GM19468 (cell line): ENCODE data around the gene ATF7.

ENCODE experiments used
- ATAC-seq: cut with Tn5 transposase; IDR thresholded peaks from one replicate; pipeline ENCODE4 v1.9.1; 2021; ENCODE audit warnings: mild to moderate bottlenecking, moderate library complexity, moderate number of reproducible peaks; ENCODE audit not compliant: unreplicated experiment; ENCODE audit errors: extremely low read depth

The ATF7 gene

GRCh38 chr12:53505555-53506449 lies 120.4 kb downstream of the ATF7 start:
- ATAC-seq: no peak

GRCh38 chr12:53505086-53505485 lies 121.1 kb downstream of the ATF7 start:
- no peak for ATAC-seq

- no peak for ATAC-seq
These were observed 121.9 kb downstream of the ATF7 start for GRCh38 chr12:53504004-53504920.

DNA sequence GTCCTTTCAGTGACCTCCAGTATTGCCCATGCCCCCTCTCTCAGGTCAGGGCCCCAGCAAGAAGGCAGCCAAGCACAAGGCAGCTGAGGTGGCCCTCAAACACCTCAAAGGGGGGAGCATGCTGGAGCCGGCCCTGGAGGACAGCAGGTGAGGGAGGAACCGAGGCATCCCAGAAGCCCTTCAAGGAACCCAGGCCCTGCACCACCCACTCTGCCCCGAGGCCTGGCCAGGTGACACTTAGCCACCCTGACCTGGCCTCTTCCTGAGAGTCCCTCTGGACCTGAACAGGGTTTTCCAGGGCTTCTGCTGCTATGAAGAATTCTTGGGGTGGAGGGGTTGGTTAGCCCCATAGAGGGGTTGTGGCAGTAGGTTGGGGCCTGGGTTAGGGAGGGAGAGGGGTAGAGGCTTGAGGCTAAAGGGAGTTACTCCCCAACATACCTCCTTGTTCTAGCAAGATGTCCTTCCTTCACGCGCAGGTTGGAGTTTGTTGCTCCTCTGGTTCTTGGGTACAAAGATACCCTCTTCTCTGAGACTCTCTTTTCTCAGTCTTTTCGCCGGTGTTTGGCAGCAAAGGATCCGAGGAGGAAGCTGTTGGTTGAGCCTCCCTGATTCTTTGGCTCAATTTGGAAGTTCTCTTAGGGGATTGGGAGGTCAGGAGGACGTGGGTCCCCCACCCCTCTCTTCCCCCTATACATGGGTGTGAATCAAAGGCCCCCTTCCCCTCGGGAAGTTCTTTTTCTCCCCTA lies 123.0 kb downstream of the ATF7 start:
- no peak for ATAC-seq

- no peak for ATAC-seq
These were observed 123.9 kb downstream of the ATF7 start for GRCh38 chr12:53502331-53502730.

DNA sequence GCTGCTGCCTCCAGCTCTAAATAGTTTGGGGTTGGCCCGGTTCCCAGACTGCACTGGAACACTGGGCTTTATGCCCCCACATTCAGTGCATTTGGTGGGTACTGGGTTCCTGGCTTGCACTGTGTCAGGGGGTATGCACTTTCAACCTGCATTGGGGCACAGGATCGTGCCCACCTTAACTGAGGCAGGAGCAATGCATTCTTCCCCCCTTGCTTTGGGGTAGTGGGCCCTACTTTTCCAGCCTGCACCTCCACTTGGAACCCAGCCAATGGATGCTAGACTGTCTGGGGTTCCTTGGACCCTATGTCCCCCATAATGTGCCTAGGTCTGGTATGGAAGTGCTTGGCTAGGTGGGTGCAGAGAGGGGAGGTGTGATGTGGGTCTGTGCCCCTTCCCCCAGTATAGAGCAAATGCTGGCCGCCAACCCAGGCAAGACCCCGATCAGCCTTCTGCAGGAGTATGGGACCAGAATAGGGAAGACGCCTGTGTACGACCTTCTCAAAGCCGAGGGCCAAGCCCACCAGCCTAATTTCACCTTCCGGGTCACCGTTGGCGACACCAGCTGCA lies 124.5 kb downstream of the ATF7 start:
- no peak for ATAC-seq

DNA sequence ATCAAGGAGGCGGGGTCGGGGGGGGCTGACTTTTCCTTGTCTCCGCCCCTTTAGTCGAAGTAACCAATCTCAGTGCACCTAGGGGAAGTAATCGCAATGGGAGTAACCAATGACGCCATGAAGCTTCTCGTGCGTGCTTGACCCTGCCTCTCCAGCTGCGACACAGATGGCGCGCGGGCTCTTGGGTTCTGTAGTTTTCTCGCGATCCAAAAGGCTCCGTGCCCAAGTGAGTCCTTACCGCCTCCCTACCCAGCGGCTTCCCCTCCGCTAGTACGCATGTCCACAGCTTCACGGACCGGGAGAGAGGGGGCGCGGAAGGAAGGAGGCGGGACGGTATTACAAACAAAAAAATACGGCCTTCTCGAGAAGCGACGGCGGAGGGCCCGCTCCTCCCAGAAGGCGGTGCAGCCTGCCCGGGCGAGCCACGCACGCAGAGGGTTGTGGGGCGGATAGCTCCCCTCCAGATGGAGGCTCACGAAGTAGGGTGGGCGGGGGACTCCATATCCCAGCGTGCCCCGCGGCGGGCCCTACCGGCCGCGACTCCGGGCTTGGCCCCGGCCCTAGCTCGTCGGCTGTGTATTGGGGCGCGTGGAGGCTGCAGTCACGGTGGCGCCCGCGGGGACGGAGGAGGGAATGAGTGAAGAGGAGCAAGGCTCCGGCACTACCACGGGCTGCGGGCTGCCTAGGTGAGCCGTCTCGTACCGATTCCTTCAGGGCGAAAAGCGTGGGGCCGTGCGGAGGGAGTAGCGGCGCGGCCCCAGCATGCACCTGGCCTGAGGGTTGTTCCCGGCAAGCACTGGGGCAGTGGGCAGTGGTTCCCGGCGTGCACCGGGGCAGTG lies 125.2 kb downstream of the ATF7 start, which contains the start of gene TARBP2:
TARBP2 (plus strand) TSS at position 508 of the 839 bp plus-strand sequence; CDS start at position 634, 126 bp downstream.
- ATAC-seq: peak; percentile 60

DNA sequence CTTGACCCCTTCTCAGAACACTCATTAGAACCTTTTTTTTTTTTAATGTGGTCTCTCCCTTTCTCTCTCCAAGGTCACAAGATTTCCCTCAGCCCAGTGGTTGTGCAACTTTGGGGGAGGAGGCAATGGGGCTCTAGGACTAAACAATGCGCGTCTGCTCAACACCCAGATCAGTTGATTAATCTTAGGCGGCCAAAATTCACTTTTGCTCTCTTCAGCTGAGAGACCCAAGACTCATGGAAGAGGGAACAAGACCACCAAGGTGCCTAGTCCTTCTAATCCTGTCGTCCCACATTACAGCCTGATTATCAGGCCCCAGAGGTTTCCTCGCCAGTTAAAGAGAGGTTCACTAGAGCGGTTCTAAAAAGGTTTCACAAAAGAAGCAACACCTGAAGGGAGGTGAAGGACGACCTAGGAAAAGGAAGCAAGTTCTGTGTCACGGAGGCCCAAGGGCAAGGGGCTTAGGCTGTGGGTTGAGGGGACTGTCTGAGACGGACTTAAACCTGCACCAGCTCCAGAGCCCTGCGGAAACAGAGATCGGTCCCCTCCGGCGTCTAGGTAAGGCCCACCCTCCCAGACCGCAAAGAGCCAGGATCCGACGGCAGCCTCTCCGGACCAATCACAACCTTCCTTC lies 125.9 kb downstream of the ATF7 start:
- no peak for ATAC-seq

GRCh38 chr12:53499266-53500141 lies 126.7 kb downstream of the ATF7 start, which contains the start of gene MAP3K12:
Gene MAP3K12, minus strand, starts transcription at chr12:53499458. Its CDS starts 12,067 bp downstream, at chr12:53487391.
- ATAC-seq: no peak

DNA sequence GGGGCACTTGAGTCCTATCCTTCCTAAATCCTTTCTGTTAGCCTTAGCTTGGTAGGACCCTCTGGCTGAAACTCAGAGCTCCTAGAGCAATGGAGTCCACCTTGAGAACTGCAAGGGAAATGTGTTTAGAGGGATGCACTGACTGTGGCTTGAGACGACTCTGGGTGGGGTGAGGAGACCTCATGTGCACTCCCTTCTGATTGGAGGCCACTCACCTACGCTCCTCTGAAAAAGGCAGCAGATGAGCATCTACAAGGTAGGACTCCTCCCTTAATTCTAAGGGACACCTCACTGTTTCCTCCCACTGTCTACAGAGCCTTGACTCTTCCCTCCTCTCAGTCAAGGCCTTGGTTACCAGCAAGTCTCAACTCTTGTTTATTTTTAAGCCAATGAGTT lies 127.9 kb downstream of the ATF7 start:
- no peak for ATAC-seq

GRCh38 chr12:53497461-53497860 lies 128.7 kb downstream of the ATF7 start:
- ATAC-seq: no peak

DNA sequence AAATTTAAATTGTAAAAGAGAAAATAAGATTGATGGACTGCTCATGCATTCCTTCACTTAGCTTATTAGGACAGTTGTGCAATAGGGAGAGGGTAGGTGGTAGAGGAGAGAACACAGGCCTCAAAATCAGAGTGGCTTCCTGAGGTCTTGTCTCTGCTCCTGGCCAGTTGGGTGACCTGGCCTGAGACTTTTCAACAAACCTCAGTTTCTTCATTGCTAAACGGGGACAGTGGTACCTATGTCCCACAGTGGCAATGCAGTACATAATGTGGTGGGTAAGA lies 129.5 kb downstream of the ATF7 start:
- ATAC-seq: no peak

DNA sequence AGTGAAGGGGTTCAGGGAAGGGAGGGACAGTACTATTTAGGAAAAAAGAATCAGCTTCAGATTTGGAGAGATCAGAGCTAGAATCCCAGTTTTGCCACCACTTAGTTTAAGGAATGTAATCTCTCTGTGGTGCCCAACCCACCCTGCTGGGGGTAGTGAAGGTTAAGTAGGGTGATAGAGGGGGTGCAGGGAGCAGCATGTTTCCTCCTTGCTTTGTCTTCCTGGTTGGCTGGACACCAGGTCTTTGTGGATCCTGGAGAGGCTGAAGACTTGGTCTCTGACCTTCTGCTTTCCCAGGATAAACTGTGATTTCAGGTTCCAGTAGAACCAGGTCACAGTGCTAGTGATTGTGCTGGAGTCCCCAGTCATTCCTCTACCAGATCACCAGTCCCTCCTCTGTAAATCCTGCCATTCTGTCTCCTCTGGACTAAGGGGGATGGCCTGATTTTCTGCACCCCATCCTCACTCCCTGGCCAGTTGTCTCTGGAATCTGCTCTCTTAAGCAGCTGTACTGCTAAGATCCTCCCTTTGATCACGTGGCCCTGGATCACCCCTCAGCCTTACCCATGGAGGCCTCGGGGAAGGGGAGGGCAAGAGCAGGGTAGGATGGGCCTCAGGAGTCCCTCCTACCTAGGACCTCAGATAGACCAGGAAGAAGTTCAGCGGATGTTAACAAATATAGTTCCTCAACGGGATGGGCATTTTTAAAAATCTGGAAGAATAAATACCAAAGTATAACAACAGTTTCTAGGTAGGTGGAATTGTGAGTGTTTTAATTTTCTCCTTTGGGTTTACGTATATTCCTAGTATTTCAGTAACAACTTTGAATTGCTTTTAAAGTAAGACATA lies 130.1 kb downstream of the ATF7 start:
- ATAC-seq: no peak

DNA sequence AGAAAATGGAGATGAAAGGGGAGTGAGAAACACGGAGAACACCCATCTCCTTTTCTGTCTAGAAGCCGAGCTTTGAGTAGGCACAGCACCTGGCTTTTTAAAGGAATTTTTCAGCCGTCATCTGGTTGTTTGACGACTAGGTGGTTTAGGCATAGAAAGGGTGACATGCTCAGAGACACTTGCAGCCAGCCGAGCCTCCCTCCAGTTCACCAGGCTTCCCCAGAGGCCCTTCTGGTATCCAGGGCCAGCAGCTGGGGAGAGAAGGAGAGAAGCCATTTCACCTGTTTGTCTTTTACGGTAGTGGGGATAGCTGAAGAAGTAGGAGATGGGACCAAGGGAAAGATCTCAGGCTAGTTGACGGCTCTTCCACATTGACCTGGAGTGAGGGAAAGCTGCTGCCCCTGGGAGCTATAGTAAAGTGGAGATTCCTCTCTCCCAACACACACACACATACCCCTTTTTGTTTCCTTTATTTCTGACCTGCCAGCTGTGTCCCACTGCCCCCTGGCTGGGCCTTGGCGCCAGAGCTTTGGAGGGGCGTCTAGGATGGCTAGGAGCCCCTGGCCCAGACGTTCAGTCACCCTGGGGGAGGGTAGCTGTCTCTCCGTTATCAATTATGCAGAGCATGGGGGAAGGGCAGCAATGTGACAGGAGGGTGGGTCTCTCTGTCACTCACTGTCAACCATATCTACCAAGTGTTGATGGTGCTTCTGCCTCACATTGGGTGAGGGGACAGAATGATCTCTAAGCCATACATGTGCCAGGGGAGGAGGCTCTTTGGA lies 132.4 kb downstream of the ATF7 start:
- no peak for ATAC-seq

GRCh38 chr12:53492830-53493609 lies 133.2 kb downstream of the ATF7 start:
- ATAC-seq: no peak
